NCI-H526 treated with DMSO at 0.1 percent for 48 hours (cell line): Measurements from ENCODE around the gene KXD1.
"Not testable (repeated sequence)": the region's sequence is repeated elsewhere in the genome, so short reads cannot be mapped to it uniquely, and the experiment has no call there.

Experiments
- DNase-seq: peaks from one replicate; lab custom pipeline; 2025; lab: John Stamatoyannopoulos, UW

KXD1 gene

DNA sequence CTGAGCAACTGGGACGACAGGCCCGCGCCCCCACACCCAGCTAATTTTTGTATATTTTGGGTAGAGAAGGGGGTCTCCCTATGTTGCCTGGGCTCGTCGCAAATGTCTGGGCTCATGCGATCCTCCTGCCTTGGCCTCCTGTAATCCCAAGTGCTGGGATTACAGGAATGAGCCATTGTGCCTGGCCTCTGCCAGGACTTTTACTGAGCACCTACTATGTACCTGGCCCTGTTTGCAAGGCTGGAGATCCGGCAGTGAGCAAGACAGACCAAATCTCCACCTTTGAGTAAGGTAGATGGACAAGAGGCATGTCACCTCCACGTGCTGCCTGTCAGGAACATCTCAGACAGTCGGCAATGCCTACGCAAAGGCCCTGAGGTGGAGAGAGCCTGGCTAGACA, 21.2 kb upstream of the KXD1 start:
- DNase-seq = no peak

DNA sequence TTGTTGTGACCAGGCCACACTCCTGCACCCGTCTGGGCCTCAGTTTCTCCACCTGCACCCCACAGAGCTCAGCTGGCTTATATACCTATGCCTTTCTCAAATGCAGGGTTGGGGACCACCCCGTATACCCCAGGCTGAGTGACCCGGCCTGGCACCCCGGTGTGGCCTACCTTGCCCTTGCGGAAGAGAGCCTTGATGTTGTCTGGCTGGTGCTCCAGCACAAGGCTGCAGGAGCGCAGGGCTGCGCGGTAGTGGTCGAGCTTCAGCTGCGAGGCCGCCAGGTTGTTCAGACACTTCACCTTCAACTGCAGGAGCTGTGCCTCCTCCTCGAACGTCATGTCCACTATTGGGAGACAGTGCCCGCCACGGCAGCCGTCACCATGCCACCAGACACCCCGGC, 20.2 kb upstream of the KXD1 start:
- DNase-seq = no peak

DNA sequence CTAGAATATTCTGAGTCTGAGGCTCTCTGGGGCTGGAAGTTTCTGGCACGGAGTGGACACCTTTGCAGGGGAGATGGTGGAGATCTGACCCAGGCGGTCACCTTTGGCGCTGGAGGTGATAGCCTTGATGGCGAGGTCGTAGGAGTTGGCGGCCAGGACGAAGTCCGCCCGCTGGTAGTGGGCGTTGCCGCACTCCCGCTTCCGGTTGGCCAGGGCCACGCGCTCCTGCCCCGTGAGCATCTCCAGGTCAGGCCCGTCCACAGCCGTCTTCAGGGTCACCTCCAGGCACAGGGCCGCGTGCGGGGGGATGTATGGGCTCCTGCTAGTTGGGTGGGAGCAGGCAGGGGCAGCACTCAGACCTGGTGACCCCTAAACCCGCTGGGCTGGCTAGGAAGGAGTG, 19.6 kb upstream of the KXD1 start:
- DNase-seq = no peak

DNA sequence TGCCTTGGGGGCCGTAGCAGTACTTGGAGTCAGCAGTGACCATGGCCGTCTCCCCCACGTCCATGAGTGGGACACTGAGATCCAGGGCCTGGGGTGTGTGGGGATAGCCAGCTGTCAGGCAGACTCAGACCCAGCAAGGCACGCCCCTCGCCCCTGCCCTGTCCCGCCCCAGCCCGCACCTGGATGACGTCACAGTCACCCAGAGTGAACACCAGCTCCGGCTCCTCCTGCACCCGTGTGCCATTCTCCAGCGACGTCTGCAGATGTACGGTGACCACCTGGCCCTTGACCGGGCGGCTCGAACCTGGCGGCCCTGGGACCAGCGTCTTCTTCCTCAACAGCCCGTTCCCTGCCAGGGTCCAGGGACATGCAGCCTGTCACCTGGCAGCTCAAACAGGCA, 18.3 kb upstream of the KXD1 start:
- no peak for DNase-seq

DNA sequence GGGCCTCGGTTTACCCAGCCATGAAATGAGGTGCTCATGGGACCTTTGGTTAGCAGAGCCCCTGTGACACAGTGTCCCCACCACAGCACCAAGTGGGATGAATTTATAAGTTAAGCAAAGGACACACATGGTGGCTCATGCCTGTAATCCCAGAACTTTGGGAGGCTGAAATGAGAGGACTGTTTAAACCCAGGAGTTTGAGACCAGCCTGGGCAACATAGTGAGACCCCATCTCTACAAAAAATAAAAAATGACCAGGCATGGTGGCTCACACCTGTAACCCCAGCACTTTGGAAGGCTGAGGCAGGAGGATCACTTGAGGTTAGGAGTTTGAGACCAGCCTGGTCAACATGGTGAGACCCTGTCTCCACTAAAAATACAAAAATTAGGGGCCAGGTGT, 17.5 kb upstream of the KXD1 start:
- DNase-seq = not testable (repeated sequence)

DNA sequence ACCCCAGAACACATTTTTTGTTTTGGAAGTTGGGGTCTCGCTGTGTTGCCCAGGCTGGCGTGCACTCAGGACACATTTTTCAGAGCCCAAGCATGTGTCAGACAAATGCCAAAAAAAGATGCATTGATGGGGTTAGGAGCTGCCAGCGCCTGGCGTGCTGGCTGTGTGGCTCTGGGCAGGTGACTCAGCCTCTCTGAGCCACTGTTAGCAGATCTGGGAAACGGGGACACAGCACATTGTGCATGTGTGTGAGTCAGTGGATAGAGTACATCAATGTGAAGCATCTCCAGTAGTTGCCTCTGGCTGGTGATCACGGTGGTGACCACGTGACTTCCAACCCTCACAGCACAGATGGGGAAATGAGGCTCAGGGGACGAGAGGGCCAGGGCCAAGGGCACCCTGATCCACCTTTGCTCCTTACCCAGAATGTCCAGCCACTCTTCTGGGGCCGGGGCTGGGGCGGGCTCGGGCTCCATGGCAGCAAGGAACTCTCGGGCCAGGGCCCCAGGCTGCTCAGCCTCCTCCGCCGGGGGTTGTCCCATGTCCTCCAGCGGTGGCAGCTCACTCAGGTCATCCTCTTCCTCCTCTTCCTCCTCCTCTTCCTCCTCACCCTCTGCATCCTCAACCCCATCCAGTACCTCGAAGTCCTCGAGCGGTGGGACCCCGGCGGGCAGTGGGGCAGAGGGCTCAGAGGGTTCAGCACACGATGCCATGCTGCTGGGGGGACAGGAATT, 16.2 kb upstream of the KXD1 start:
- DNase-seq = no peak

DNA sequence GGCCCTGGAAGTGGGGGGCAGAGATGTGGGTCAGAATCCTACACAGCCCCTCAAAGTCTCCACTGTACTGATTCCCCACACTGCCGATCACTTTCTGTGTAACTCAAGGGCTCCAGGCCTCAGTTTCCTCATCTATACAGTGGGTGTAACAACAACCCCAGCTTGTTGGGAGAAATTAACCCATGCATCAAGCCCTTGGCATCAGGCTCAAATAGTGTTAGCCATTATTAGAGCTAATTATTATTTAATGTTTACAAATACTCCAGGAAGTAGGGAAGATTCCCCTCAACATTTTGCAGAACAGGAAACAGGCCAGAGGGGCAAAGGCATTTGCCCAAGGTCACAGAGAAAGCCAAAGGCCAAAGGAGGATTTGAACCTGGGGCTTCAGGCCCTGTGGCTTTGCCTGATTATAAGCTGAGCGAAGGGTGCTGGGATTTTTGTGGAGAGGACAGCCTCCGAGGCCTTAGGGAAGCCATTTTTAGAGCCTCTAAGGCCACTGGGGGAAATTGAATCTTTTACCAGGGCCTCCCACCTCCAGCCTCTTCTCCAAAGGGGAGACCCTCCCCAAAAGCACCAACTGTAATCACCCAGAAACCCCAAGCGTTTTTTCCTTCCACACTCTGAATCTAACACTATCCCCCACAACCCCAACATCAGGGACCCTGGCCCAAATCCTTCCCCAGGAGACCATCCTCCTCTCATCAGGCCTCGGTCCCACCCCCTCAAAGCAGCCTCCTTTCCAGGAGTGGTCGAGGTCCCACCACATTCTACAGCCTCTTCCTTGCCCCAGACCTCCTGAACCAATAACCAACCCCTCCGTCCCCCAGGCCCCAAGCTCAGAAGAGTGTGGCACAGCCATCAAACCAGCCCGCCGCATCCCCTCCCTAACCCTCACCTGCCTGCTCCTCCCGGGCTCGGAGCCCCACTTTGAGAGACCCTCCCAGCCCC, 15.4 kb upstream of the KXD1 start:
- no peak for DNase-seq

DNA sequence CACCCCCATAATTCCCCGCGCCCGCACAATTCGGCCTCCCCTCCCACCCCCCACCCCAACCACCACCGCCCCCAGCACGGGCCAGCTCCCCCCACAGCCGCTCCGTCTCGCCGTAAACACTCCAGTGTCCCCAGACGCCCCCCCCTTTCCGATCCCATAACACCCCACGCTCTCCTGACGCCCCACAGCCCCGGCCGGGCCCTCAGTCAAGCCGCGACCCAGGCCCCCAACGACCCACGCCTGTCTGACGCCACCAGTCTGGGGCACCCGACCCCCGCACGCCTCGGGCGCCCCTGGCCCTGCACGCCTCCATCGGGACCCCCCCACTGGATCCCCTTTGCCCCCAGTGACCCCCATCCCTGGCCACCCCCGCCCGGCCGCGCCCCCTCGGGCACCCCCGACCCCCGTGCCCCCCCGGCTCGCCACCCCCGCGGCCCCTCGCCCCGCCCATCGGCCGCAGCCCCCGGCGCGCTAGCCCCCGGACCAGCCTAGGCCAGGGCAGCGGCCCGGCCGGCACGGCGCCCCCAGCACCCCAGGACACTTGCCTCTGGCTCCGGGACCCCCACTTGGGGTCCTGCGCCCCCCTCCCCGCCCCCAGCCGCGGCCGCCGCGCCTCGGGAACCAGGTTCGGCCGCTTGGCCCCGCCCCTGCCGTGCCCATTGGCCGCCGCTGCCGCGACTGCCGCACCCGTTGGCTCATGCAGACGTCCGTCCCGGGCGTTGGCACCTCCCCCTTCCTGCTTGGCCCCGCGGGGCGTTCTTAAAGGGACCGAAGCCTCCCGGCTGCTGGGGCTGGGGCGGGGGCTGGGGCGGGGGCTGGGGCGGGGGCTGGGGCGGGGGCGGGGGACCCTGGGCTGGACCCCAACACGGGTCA, 14.5 kb upstream of the KXD1 start, which contains the start of gene FKBP8:
Gene FKBP8 (minus strand): TSS at position 633 of the 873 bp plus-strand sequence. CDS start 1,603 bp downstream, outside the sequence.
- DNase-seq = peak; percentile 31

DNA sequence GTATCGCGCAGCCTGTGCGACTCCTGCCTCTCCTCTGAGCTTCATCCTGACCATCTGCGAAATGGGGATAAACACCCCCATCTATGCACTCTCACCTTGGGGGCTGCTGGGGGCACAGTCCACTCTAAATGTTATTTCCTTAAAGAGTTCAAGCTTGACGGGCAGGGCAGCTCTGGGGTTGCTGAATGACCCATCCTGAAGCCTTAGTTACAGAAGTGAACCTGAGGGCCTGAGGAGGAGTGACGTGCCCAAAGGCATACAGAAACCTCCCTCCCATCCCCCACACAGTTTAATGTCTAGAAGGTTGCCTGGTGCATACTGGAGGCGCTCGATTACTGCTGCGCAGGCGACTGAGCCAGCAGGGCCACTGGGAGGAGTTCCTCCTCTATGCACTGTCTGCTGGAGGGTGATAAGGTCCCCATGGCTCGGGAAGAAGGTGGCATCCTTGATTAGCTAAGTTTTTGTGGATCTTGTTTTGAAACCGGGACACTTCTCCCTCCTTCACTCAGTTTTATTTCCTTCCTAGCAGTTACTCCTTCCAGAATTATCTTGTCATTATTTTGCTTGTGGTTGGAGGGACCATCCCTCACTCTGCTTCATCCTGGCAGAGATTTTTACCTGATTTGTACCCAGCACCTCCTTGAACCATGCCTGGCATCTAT, 13.7 kb upstream of the KXD1 start:
- DNase-seq = peak; percentile 24

DNA sequence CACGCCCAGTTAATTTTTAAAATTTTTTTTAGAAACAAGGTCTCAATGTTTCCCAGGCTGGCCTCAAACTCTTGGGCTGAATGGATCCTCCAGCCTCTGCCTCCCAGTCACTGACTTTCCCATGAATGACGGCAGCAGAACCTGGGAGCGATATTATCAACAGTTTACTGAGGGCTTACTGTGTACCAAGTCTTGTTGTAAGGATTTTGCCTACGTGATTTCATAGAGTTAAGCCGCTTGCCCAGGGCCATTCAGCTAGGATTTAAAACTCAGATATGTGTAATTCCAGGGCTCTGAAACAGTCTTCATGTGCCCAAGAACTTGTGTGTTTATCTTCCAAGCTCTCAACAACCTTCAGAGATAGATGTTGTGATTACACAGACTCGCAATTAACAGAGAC, 6.0 kb upstream of the KXD1 start:
- DNase-seq = no peak

DNA sequence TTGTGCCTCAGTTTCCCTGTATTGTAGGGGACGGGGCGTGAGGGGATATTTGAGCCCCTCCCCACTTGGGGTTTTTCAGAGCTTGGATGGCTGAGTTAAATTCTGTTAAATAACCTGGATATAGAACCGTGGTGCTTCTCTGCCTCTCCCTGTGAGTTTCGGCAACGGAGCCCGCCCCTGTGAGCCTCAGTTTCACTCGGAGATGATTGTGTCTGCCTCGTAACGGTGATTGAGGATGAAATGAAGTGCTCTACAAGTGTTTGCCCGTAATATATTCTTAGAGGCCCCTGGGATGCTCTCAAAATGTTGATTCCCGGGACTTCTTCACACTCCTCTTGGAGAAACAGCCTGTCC, 509 bp downstream of the KXD1 start:
- DNase-seq = no peak

DNA sequence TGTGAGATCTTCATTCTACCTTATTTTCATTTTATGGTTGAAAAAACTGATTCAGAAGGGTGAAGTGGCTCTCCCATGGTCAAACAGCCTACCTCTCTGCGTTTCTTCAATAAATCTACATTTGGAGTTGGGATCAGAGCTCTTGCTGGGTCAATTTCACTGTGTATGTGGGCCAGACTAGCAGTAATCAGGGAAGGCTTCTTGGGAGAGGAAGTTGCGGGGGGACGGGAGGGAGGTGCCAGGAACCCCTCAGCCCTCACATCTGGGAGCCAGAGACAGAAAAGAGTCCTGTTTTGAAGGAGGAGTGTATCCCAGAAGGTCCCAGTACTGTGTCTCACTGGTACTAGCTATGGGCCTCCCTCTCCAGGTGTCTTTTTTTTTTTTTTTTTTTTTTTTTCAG, 934 bp downstream of the KXD1 start:
- DNase-seq = no peak

DNA sequence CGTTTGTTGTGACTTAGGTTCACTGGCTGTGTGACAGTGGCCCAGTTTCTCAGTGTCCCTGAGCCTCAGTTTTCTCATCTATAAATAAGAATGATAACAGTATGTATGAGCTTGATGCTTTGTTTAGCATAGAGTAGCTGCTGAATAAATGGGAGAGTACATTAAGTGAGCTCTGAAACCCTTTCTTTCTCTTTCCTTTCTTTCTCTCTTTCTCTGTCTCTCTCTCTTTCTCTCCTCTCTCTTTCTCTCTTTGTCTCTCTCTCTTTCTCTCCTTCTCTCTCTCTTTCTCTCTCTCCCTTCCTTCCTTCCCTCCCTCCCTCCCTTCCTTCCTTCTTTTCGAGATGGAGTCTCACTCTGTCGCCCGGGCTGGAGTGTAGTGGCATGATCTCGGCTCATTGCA, 2.0 kb downstream of the KXD1 start:
- no peak for DNase-seq

DNA sequence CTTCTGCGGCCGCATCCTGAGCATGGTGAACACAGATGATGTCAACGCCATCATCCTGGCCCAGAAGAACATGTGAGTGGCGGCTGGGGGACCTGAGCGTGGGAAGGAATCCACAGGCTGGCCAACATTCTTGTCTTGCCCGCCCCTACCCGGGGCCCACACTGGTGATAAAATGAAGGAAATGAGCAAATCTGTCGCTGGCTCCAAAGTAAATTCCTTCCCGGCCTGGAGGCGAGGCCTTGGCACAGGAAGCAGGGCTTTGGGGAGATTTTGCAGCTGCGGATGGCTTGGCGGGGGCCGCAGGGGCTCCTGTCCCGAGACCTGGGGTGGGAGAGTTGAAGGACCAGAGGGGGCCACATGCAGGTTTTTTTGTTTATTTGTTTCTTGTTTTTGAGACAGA, 4.4 kb downstream of the KXD1 start:
- DNase-seq = no peak

DNA sequence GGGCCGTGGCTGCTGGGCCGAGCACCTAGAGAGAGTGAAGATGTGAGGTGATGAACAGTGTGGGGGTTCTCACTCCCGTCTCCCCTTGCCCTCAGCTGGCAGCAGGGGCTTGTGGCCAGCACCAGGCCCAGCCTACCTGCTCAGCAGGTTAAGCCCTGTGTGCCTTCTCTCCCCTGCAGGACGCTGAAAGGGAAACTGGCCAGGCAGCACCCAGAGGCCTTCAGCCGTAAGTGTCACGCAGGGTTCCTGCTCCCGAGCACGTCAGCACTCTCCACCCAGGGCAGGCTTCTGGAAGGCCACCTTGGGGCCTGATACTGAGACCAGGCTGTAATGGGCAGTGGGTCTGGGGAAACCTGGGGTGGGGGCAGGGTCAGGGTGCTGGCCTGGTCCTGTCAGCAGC, 9.3 kb downstream of the KXD1 start:
- no peak for DNase-seq

DNA sequence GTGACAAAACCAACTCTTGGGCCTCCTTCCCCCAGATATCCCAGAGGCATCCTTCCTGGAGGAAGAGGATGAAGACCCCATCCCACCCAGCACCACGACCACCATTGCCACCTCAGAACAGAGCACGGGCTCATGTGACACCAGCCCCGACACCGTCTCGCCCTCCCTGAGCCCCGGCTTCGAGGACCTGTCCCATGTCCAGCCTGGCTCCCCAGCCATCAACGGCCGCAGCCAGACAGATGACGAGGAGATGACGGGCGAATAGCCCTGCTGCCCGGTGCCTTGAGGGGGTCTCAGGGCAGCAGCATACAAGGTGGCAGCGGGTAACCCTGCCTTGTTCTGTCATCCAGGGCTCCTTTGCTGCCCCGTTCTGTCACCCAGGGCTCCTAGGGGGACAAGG, 10.7 kb downstream of the KXD1 start:
- DNase-seq = no peak

DNA sequence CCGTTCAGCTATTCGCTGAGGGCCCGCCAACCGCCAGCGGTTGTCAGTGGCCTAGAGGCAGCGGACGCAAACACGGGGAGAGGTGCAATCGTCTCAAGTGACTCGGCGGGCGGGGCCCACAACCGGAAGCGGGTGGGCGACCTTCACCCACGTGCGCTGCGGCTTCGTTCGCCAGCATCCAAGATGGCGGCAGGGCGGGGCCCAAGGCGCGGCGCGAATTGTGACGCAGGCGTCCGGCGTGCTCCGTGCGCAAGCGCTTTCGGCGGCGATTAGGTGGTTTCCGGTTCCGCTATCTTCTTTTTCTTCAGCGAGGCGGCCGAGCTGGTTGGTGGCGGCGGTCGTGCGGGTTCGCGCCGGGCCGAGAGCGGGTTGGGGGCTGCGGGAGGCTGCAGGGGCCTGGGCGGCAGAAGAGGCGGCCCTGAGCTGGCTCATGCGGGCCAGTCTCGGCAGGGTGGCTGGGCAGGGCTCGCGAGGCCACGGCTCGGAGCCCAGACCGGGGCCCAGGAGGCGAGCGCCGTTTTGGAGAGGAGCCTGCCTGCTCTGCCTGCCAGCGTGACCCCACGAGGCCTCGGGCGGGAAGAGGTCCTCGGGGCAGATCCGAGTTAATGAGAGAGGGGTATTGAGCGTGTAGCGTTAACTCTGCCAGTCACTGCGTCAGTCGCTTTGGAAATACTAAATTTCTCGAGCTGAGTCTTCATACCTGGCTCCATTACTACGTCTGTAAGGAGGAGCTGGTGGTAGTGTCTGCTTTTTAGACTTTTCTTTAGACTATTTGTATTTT, 14.1 kb downstream of the KXD1 start, which contains the start of gene UBA52:
Gene UBA52 (plus strand): TSS at position 294 of the 781 bp plus-strand sequence. CDS start 1,444 bp downstream, outside the sequence.
- peak; percentile 78 for DNase-seq

DNA sequence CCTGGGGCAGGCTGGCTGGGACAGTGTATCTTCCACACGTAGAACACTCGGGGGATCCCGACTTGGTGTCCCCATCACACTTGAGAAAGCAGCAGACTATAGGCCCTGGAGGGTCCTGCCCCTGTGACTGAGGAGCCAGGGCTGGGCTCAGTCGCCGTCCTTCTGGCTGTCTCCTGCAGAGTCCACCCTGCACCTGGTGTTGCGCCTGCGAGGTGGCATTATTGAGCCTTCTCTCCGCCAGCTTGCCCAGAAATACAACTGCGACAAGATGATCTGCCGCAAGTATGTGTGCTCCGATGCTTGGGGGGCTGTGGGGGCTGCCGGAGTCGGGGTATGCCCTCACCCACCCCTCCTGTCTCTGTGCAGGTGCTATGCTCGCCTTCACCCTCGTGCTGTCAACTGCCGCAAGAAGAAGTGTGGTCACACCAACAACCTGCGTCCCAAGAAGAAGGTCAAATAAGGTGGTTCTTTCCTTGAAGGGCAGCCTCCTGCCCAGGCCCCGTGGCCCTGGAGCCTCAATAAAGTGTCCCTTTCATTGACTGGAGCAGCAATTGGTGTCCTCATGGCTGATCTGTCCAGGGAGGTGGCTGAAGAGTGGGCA, 17.1 kb downstream of the KXD1 start:
- no peak for DNase-seq

DNA sequence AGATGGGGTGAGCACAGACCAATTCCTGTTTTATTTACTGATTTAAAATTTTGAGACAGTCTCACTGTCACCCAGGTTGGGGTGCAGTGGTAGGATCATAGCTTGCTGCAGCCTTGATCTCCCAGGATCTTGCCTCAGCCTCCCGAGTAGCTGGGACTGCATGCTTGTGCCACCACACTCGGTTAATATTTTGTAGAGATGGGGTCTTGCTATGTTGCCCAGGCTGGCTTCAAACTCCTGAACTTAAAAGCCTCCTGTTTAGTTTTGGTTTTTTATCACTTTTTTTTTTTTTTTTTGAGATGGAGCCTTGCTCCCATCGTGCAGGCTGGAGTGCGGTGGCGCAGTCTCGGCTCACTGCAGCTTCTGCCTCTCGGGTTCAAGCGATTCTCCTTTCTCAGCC, 18.7 kb downstream of the KXD1 start:
- DNase-seq = no peak

DNA sequence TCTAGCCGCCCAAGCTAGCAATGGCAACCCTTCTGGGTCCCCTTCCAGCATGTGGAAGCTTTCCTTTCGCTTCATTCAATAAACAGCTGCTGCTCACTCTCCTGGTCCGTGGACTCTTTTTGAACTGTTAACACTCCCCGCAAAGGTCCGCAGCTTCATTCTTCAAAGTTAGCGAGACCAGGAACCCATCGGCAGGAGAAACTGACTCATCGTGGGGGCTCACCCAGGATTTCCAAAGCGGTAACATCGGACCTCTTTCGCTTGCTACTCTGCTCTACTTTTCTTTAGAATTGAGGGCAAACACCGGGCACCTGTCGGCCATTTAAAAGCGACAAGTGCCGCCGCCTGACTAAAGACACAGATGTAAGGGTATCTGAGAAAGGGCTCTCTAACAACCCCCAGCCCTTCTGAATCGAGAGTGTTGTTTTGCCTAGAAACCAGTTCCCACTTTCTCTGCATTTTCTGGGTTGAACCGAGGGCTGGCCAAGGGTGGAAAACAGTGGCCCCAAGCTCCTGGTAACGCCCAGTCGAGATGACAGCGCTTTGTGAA, 19.8 kb downstream of the KXD1 start:
- no peak for DNase-seq
